Ishikawa (cell line): Measurements from ENCODE around the gene ICE1.

Experiments used
- CEBPB ChIP-seq: IDR thresholded peaks from 2 replicates; pipeline ENCODE4 v1.6.1; 2012
- CREB1 ChIP-seq: IDR thresholded peaks from 2 replicates; pipeline ENCODE4 v1.6.1; 2012; ENCODE audit warnings: low read depth
- EGR1 ChIP-seq: IDR thresholded peaks from 2 replicates; pipeline ENCODE4 v1.6.1; 2012
- EP300 ChIP-seq: IDR thresholded peaks from 2 replicates; pipeline ENCODE4 v1.6.1; 2012; ENCODE audit warnings: borderline replicate concordance
- FOXM1 ChIP-seq: IDR thresholded peaks from 2 replicates; pipeline ENCODE4 v1.6.1; 2012; ENCODE audit warnings: low read depth, borderline replicate concordance
- MAX ChIP-seq: IDR thresholded peaks from 2 replicates; pipeline ENCODE4 v1.6.1; 2012
- NFIC ChIP-seq: IDR thresholded peaks from 2 replicates; pipeline ENCODE4 v1.6.1; 2012
- RAD21 ChIP-seq: IDR thresholded peaks from 2 replicates; pipeline ENCODE4 v1.6.1; 2012; ENCODE audit warnings: low read depth
- REST ChIP-seq: IDR thresholded peaks from 2 replicates; pipeline ENCODE4 v1.6.1; 2012; ENCODE audit warnings: low read depth, mild to moderate bottlenecking
- TAF1 ChIP-seq: IDR thresholded peaks from 2 replicates; pipeline ENCODE4 v1.6.1; 2012; ENCODE audit warnings: low read depth, mild to moderate bottlenecking
- TCF12 ChIP-seq: IDR thresholded peaks from 2 replicates; pipeline ENCODE4 v1.6.1; 2012; ENCODE audit warnings: low read depth
- TEAD4 ChIP-seq: IDR thresholded peaks from 2 replicates; pipeline ENCODE4 v1.6.1; 2012
- USF1 ChIP-seq: IDR thresholded peaks from 2 replicates; pipeline ENCODE4 v1.6.1; 2012
- YY1 ChIP-seq: IDR thresholded peaks from 2 replicates; pipeline ENCODE4 v1.6.1; 2012; ENCODE audit warnings: low read depth
- ZBTB7A ChIP-seq: IDR thresholded peaks from 2 replicates; pipeline ENCODE4 v1.6.1; 2012; ENCODE audit warnings: low read depth

The ICE1 gene

DNA sequence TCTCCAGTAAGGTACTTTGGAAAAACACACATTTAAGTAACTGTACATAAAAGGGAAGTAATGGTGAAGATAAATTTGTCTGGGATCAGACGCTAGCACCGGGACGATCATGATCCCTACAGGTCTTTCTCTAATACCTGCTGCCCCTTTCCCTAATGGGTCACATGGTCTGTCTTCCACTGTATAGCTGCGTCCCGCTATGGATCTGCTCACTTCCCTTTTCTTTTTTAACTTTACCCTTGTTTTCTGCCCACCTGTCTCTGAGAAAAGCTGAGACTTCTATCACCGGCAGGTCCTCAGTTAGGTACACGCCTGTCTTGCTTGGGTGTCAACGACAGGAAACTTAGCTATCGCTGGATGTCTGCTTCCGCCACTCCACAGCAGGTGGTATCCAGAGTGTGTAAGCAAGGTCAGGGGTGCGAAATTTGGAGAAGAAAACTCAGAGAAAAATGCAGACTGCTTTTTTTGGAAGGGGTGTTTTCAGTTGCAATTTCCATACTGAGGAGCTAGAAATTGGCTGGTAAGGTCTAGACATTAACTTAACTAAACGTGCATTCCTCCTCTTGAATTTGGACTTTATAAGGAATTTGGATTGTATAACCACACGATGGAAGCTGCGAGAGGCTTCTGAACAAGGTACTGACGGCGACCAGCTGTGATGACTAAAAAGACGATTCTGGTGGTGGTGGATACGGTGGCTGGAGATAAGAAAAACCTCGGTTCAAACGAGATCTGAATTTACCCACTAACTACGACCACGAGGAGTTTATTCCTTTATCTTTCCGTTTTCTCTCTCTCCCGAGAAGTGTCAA, 1.1 kb upstream of the ICE1 start:
- TF ChIP-seq RAD21, result no peak
- TF ChIP-seq EGR1, result no peak
- no peak for TF ChIP-seq TEAD4
- no peak for TF ChIP-seq EP300
- no peak for TF ChIP-seq FOXM1
- TF ChIP-seq NFIC, result no peak
- TF ChIP-seq REST, result no peak
- no peak for TF ChIP-seq ZBTB7A
- TF ChIP-seq TAF1, result no peak
- no peak for TF ChIP-seq YY1
- TF ChIP-seq TCF12, result no peak
- TF ChIP-seq MAX, result no peak
- TF ChIP-seq CEBPB, result no peak
- no peak for TF ChIP-seq CREB1

- TF ChIP-seq FOXM1 (no peak), CEBPB (no peak), MAX (no peak), CREB1 (no peak), REST (no peak), YY1 (no peak), TAF1 (no peak), TEAD4 (no peak), EP300 (no peak), ZBTB7A (no peak), EGR1 (no peak), USF1 (no peak), NFIC (no peak), RAD21 (no peak)
These were observed 490 bp downstream of the ICE1 start for GRCh38 chr5:5422819-5423515.

- TF ChIP-seq EGR1 (no peak), CREB1 (no peak), CEBPB (no peak), EP300 (no peak), YY1 (no peak), TEAD4 (no peak)
These were observed 1.1 kb downstream of the ICE1 start for GRCh38 chr5:5423586-5423985.

GRCh38 chr5:5424736-5425135, 2.3 kb downstream of the ICE1 start:
- no peak for TF ChIP-seq REST
- TF ChIP-seq FOXM1, result no peak
- TF ChIP-seq EP300, result no peak
- TF ChIP-seq EGR1, result no peak
- no peak for TF ChIP-seq RAD21
- no peak for TF ChIP-seq YY1
- no peak for TF ChIP-seq CREB1
- no peak for TF ChIP-seq CEBPB
- TF ChIP-seq TCF12, result no peak
- no peak for TF ChIP-seq TEAD4
- no peak for TF ChIP-seq TAF1
- TF ChIP-seq USF1, result no peak
- no peak for TF ChIP-seq MAX
- TF ChIP-seq NFIC, result no peak
- no peak for TF ChIP-seq ZBTB7A
